HG03060 (cell line): ENCODE data around the gene SUSD4.

Source experiments
- ATAC-seq: cut with Tn5 transposase; IDR thresholded peaks from one replicate; pipeline ENCODE4 v1.9.1; 2021; ENCODE audit warnings: low read depth, moderate number of reproducible peaks; ENCODE audit not compliant: unreplicated experiment

The SUSD4 gene

DNA sequence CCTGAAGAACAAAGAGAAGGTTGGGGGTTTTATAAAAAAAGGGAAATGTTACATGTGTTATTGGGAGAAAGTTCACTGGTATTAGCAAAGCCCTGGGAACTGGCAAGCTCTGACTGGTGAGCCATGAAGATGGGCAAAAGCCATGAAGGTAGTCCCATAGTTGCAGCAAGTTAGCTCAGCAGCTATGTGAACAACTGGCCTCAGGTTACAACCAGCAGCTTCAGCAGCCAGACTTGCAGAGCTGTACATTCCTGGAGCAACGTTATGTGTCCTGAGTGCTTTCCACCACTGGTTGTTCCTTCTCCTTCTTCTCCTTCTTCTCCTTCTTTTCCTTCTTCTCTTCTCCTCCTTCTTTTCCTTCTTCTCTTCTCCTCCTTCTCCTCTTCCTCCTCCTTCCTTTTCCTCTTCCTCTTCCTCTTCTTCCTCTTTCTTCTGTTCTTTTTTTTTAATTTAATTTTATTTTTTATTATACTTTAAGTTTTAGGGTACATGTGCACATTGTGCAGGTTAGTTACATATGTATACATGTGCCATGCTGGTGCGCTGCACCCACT lies 164.8 kb downstream of the SUSD4 start:
- ATAC-seq, result no peak

DNA sequence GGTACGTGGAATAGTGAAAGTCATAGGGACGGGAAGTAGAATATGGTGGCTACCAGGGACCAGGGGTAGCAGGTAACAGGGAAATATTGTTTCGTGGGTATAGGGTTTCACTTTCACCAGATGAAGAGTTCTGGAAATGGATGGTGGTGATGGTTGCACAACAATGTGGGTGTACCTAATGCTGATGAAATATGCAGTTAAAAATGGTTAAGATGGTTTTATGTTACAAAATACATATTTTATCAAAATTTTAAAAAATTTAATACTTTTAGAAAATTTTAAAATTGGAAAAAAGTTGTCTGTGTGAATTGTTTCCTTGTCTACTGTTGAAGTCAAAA lies 165.4 kb downstream of the SUSD4 start:
- no peak for ATAC-seq

DNA sequence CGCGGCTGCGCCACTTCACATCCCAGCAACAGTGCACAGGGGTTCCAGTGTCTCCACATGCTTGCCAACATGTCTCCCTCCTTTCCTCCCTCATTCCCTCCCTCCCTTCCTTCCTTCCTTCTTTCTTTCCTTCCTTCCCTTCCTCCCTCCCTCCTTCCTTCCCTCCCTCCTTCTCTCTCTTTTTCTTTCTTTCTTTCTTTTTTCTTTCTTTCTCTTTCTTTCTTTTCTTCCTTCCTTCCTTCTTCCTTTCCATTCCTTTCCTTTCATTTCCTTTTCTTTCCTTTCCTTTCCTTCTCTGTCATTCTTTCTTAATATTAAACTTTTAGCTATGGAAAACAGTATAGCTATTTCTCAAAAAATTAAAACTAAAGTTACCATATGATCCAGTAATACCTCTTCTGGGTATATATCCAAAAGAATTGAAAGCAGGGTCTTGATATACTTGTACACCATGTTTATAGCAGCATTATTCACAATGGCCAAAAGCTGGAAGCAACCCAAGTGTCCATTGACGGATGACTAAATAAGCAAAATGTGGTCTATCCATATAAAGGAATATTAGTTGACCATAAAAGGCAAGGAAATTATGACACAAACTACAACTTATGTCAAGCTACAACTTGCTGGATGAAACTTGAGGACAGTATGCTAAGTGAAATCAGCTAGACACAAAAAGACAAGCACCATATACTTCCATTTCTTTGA lies 165.9 kb downstream of the SUSD4 start:
- no peak for ATAC-seq

DNA sequence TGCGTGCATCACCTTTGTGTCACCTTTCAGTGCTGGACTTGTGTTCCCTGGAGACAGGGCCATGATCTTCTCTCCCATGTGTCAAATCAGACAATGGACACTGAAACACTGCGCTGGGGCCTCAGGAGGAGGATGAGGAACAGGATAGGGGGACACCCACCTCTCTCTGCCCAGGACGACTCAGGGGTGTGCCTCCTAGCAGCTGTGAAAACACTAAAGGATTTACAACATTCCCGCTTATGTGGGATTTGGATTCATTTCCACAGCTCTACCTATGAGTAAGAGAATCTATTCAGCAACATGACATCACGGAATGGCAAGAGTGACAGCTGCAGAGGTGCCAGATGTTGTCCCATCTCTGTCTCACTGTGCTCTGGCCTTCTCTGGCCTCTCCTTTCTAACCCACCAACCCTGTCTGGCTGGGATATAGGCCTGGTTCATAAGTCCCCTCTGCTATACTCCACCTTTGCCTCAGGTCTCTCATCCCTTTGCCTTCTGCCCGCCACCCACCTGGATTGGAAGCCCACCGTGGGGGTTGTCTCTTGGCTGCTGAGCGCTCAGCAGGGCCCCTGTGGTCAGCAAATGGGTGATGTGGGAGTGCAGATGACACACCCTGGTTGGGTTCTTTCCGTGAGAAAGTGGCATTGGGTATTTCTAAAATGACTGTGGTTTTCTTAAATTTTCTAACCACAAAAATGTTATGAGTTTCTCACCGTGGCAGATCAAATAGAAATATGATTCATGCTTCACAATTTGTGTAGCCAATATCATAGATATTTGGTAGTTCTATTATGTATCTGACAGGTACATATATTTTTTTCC lies 173.9 kb downstream of the SUSD4 start:
- ATAC-seq, result peak; percentile 64

DNA sequence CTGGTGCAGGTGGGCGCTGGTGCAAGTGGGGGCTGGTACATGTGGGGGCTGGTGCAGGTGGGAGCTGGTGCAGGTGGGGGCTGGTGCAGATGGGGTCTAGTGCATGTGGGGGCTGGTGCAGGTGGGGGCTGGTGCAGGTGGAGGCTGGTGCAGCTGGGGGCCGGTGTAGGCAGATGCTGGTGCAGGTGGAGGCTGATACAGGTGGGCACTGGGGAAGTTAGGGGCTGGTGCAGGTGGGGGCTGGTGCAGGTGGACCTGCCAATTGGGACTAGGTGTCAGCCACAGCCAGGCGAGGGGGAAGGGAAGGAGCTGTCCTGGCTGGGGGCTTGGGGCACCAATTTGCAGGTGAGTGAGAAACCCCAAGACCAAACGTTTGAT lies 174.5 kb downstream of the SUSD4 start:
- ATAC-seq, result no peak

DNA sequence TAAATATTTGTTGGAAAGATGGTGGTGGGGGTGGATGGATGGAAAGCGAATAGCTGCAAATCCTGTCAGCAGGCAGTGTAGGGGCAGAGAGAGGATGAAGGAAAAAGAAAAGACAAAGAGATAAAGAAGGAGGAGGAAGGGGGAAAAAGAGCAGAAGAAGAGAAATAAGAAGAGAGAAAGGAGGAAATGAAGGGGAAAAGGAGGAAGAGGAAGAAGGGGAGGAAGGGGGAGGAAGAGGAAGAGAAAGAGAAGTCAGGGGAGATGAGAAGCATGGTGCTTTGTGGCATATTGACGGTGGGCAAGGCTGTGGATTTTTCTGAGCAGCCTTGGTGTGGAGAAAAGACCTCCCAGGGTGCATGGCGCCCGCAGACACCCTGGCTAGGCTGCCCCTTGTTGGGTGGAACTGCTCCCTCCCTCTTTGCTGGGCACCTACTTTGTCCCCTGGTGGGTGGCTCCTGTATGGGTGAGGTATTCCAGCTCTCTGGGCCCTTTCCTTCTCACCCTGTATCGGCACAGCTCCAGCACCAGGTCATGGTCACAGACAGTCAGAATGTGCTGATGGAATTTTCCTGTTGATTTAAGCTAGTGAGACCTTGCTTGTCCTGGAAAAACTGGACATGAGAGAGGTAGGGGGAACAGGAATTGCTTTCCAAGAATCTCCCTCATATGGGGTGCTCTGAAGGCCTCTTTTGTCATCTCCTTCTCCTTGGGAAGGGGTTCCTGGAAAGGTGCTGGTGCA lies 175.2 kb downstream of the SUSD4 start:
- ATAC-seq, result no peak

DNA sequence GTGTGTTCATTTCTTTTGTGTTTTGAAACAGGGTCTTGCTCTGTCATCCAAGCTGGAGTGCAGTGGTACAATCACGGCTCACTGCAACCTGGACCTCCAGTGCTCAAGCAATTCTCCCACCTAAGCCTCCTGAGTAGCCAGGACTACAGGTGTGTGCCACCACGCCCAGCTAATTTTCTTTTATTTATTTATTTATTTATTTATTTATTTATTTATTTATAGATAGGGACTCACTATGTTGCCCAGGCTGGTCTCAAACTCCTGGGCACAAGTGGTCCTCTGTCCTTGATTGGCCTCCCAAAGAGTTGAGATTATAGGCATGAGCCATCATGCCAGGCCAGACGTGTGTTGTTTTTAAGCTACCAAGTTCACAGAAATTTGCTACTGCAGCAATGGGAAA lies 177.2 kb downstream of the SUSD4 start:
- ATAC-seq, result no peak

DNA sequence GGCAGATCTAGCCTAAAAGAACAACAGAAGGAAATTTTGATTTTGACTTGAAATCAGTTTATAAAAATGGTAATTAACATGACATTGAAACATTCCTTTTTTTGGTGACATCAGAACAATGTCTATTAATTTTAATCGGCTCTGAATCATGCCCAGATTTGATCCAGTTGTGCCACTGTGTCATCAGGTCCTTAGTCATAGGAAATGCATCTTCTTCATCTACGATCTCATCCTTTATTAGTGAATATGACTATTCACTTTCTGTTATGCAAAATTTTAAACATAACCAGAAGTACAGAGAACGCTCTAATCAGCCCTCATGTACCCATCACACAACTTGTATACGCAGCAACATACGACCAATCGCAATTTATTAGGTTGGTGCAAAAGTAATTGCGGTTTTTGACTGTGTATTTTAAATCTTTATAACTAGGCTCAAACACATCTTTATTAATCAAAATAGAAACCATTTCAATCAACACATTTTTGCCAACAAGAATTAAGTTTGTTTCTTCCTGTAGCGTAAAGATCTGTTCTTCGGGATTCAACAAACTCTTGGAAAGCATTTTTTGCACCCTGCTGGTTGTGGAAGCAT lies 180.6 kb downstream of the SUSD4 start:
- ATAC-seq, result no peak

DNA sequence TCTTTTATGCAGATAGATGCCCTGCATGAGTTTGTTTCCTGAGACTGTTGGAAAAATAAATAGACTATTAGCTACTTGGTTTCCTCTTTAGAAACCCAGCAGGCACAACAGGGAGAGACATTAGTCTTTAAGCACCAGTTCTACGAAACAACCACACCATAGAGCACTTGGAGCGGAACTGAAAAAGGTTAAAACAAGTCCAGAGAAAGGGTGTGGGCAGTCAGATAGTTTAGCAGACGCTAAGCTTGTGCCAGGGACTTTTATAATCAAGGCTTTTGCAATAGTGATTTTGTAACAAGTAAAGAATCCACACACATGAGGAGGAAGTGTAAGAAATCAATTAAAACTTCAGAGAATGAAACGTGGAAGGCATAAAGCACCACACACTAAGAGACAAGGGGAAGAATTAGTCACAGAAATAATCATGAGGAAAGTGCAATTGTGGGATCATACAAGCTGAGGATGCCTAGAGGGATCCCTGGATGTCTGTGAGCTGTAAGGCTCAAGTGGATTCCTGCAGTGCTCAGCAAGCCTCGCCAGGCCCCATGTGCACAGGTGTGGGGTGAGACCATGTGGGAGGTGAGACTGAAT lies 183.2 kb downstream of the SUSD4 start:
- ATAC-seq, result no peak

DNA sequence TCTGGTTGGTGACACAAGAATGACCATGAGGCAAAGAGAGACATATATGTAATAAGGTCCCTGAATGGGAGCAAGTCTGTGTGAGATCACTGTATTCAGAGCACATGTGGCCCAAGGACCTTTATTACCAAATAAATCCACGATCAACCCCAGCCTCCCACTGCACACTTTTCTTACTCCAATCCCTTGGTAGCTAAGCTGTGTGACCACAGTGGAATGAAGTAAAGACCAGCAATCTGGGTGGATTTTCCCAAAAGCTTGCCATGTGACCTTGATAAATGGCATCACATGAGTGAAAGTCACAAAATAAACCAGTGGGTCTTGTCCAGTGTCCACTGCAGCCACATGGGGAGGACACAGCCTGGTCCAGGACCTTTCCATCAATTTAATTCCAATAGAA lies 184.2 kb downstream of the SUSD4 start:
- ATAC-seq, result no peak

DNA sequence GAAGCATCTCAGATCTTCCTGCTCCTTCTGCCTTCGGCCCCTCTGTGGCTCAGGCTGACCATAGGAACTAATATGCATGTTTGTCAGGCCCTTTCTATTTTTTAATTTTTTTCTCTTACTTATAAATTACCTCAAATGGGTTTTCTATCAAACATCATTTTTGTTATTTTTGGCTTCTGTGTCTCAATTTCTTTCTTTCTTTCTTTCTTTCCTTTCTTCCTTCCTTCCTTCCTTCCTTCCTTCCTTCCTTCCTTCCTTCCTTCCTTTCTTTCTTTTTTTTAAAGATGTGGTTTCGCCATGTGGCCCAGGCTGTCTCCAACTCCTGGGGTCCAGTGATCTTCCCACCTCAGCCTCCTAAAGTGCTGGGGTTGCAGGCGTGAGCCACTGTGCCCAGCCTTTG lies 184.7 kb downstream of the SUSD4 start:
- no peak for ATAC-seq

DNA sequence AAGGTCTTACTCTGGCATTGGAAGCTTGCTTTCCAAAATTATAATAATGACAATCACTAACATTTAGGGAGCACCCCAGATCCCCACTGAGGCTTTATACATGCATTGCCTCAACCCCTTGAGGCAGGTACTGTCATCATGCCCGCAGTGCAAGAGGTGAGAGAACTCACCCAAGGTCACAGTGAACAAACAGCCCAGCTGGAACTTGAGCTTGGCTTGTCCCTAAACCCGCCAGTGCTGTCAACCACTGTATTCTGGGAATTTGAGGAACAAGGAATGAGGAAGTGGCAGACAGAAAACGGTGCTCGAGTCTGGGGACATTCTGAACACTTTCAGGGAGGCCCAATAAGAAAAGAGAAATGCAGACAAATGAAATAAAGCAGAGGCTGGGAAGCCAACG lies 186.3 kb downstream of the SUSD4 start:
- ATAC-seq, result no peak

DNA sequence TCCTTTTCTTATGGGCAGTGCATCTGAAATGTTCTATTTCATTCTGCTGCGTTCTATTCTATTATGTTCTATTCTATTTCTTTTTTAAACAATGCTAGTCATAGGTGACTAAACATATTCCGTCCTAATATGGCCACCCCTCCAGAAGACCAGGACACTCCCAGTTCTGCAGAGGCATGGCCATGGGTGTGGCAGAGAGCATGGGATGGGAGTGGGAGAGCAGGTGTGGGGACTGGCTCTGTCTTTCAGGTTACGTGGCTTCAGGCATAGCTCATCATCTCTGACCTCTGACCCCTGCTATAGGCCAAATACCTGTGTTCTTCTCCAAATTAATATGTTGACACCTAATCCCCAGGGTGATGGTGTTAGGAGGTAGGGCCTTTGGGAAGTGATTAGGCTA lies 187.5 kb downstream of the SUSD4 start:
- ATAC-seq, result no peak

DNA sequence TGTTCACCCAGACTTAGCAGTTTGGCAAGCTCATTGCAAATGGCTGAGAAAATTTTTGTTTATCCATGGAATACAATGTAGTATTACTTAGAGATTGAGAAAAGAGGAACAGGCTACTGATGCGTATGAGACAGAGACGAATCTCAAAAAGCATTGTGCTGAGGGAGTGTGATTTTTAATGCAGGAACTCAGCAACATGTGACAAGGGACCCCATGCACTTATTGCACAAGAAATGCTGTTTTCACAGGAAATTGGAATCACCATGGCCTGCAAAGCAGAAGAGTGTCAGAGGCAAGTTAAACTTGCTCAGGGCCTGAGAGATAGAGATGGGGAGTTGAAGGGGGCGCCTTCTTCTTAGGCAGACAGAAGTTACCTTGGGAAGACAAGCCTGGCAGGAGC lies 188.3 kb downstream of the SUSD4 start:
- no peak for ATAC-seq

DNA sequence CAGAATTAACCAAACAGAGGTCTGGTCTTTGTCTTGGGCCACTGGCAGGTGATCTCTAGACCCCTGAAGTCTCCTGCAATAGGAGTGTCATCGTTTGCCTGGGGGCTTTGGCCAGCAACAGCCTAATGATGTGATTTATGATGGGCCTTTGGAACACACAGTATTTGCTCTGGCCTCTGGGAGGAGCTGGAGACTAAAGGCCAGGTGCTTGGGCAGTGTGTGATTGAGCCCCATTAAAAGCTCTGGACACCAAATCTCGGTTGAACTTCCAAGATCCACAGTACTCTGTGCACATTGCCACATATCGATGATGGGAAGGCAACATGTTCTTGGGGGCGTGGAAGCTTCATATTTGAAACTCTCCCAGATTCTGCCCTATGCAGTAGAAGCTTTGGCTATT lies 188.9 kb downstream of the SUSD4 start:
- ATAC-seq, result no peak
